HUES48 (cell line): ENCODE results near the gene CDKN2B.

Experiments used
- H3K27ac ChIP-seq: one replicate; pipeline ENCODE4 v1.7.0; 2013; ENCODE audit warnings: low read depth, low read length, inconsistent platforms
- H3K27me3 ChIP-seq: 2 replicates; pipeline ENCODE4 v1.6.1; 2013; ENCODE audit warnings: mild to moderate bottlenecking, low read length; ENCODE audit not compliant: control insufficient read depth, insufficient read depth
- H3K36me3 ChIP-seq: 2 replicates; pipeline ENCODE4 v1.6.1; 2013; ENCODE audit warnings: low read length; ENCODE audit not compliant: control insufficient read depth, insufficient read depth
- H3K4me1 ChIP-seq: 2 replicates; pipeline ENCODE4 v1.6.1; 2013; ENCODE audit warnings: mild to moderate bottlenecking, low read length; ENCODE audit not compliant: control insufficient read depth, insufficient read depth
- H3K4me3 ChIP-seq: 2 replicates; pipeline ENCODE4 v1.5.1; 2013; ENCODE audit warnings: mild to moderate bottlenecking, low read depth, low read length
- H3K9ac ChIP-seq: 2 replicates; pipeline ENCODE4 v1.6.1; 2013; ENCODE audit warnings: mild to moderate bottlenecking, low read depth, low read length, moderate library complexity
- H3K9me3 ChIP-seq: 2 replicates; pipeline ENCODE4 v1.6.1; 2013; ENCODE audit warnings: low read length; ENCODE audit not compliant: control insufficient read depth, insufficient read depth

Gene CDKN2B

DNA sequence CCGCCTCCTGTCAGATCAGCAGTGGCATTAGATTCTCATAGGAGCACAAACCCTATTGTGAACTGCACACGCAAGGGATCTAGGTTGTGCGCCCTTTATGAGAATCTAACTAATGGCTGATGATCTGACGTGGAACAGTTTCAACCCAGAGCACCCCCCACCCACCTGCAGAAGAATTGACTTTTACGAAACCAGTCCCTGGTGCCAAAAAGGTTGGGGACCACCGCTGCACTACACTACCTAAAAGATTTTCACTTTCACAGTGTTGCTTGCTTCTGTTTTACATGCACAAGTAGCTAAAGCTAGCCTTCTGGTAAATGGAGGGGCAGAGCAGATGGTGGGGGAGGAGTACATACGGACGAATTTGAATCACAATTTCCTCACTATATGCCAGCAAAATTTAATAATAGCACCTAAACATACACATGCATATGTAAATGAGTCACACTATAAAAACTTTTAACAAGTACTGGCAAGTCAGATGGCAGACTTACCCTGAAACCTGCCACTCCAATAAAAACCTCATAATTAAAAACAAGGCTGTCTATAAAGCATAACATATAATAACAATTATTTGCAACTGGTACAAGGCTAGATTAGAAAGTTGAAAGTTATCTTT lies 24.0 kb upstream of the CDKN2B start:
- Histone ChIP-seq H3K36me3 (no peaks in the 10 kb centered on the region), H3K4me3 (no peak overlapping the region), H3K27ac (no peak overlapping the region), H3K9me3 (no peaks in the 10 kb centered on the region), H3K4me1 (peaks cover 7% of the 10 kb centered on the region), H3K27me3 (no peaks in the 10 kb centered on the region), H3K9ac (no peak overlapping the region)

DNA sequence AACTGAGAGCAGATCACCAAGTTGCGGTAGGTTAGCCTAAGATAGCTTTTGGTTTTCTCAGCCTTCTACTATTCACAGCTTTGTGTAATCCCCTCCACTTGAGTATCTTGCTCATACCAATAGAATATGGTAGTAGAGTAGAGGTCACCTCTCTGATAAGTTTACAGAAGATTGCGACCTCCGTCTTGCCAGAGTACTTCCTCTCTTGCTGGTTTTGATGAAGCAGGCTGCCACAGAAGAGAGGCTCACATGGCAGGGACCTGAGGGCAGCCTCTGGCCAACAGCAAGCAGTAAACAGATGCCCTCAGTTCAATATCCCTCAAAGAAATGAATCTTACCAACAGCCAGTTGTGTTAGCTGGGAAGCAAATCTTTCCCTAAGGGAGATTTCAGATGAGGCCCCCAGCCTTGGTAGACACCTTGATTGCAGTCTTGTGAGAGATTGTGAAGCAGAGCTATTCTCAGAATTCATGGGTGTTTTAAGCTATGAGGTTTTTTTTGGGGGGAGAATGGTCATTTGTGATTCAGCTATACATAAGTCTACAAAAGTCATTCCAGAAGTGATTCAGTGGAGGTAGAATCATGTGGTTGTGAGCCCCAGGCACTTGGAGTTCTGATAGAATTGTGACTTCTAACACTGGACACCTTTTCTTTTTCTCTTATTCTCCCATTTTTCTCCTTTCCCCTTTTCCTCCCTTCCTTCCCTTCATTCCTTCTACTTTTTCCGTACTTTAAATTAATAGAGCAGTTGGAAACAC lies 22.7 kb upstream of the CDKN2B start:
- no peaks in the 10 kb centered on the region for H3K9me3 ChIP-seq
- H3K4me1 ChIP-seq, result peaks cover 7% of the 10 kb centered on the region
- no peaks in the 10 kb centered on the region for H3K36me3 ChIP-seq
- H3K9ac ChIP-seq, result no peak overlapping the region
- no peaks in the 10 kb centered on the region for H3K27me3 ChIP-seq
- H3K4me3 ChIP-seq, result no peak overlapping the region
- no peak overlapping the region for H3K27ac ChIP-seq

DNA sequence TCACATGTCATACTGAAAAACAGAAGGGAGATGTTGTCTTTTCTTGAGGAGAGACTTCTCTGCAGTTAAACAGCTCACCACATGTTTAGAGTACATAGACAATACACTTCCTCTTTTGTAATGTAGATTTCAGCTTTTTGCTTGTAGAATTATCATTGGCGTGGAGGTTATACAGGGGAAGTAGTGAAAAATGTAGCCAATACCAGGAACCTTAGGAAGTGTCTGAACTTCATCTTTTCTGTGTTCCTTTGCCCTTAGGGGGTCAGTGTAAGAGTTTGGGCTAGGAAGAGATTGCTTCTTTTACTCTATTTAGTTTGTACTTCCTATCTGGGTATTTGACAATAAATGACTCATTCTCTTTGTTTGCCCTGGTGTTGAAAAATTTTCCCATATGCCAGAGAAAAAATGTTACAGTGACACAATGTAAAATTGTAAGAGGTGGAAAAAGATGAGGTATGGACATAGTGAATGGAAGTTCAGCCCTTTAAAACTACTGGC lies 21.0 kb upstream of the CDKN2B start:
- H3K4me3 ChIP-seq, result no peak overlapping the region
- H3K36me3 ChIP-seq, result no peaks in the 10 kb centered on the region
- no peaks in the 10 kb centered on the region for H3K27me3 ChIP-seq
- no peak overlapping the region for H3K9ac ChIP-seq
- H3K4me1 ChIP-seq, result peaks cover 7% of the 10 kb centered on the region
- H3K27ac ChIP-seq, result no peak overlapping the region
- no peaks in the 10 kb centered on the region for H3K9me3 ChIP-seq

DNA sequence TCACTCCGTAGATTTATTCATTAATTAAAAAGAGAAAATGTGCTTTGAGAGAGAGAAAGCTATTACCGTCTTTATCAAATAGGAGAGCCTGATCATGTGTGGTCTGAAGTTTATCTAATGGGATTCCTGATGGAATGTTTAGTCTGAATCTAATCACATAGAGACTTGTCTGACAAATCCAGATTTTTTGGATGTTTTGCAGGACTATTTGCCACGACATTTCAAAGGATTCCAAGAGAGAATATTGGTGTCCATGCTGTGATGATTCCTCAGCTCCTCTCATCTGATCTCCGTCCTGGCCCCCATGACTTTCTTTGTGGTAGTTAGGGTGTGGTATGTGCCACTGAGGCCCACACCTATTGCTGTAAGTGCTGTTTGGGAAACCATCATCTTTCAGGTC lies 20.1 kb upstream of the CDKN2B start:
- peaks cover 7% of the 10 kb centered on the region for H3K4me1 ChIP-seq
- no peaks in the 10 kb centered on the region for H3K36me3 ChIP-seq
- H3K4me3 ChIP-seq, result no peak overlapping the region
- no peaks in the 10 kb centered on the region for H3K9me3 ChIP-seq
- H3K27me3 ChIP-seq, result no peaks in the 10 kb centered on the region
- H3K9ac ChIP-seq, result no peak overlapping the region
- no peak overlapping the region for H3K27ac ChIP-seq

DNA sequence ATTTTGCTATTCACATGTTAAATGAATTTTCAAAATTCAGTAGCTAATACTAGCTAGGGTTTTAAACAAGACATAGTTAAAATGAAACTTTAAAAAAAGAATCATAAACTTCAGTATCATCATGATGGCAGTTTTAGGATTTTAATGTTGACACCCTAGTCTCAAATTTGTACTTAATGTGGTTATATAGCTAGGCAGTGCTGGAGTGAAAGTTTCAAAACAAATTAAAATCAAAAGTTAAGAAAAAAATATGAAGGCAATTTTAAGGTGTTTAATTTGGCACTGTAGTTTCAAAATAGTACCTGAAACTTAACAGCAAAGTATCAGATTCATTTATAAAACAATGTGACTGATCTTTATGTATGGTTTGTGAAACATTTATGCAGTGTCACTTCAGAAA lies 19.3 kb upstream of the CDKN2B start:
- Histone ChIP-seq H3K36me3 (no peaks in the 10 kb centered on the region), H3K9me3 (no peaks in the 10 kb centered on the region), H3K4me1 (peaks cover 7% of the 10 kb centered on the region), H3K27me3 (no peaks in the 10 kb centered on the region), H3K9ac (no peak overlapping the region), H3K27ac (no peak overlapping the region), H3K4me3 (no peak overlapping the region)

DNA sequence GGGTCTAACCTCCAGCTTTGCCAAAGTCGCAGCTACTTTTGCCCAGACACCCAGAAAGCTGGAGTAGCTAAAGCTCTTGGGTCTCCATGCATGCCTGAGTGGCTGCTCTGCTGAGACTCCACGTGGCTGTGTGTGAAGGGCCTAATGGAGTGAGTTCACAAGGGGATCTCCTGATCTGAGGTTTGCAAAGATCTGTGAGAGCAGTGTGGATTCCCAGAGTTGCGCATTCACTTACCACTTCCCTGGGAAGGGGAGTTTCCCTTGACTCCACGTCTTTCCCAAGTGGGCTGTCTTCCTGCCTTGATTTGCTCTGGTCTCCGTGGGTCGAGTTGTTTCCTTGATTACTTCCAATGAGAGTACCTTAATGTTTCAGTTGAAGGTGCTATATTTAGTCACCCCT lies 17.6 kb upstream of the CDKN2B start:
- H3K27ac ChIP-seq, result no peak overlapping the region
- H3K4me3 ChIP-seq, result no peak overlapping the region
- H3K4me1 ChIP-seq, result peaks cover 7% of the 10 kb centered on the region
- H3K9ac ChIP-seq, result no peak overlapping the region
- no peaks in the 10 kb centered on the region for H3K27me3 ChIP-seq
- H3K36me3 ChIP-seq, result no peaks in the 10 kb centered on the region
- no peaks in the 10 kb centered on the region for H3K9me3 ChIP-seq

DNA sequence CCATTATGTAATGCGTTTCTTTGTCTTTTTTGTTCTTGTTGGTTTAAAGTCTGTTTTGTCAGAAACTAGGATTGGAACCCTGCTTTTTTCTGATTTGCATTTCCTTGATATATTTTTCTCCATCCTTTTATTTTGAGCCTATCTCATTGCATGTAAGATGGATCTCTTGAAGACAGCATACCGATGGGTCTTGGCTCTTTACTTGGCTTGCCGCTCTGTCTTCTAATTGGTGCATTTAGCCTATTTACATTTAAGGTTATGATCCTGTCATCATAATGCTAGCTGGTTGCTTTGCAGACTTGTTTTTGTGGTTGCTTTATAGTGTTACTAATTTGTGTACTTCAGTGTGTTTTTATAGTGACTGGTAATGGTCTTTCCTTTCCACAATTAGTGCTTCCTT lies 13.3 kb upstream of the CDKN2B start:
- no peaks in the 10 kb centered on the region for H3K36me3 ChIP-seq
- no peaks in the 10 kb centered on the region for H3K4me1 ChIP-seq
- H3K9ac ChIP-seq, result no peak overlapping the region
- no peak overlapping the region for H3K4me3 ChIP-seq
- H3K27ac ChIP-seq, result no peak overlapping the region
- no peaks in the 10 kb centered on the region for H3K27me3 ChIP-seq
- H3K9me3 ChIP-seq, result no peaks in the 10 kb centered on the region

DNA sequence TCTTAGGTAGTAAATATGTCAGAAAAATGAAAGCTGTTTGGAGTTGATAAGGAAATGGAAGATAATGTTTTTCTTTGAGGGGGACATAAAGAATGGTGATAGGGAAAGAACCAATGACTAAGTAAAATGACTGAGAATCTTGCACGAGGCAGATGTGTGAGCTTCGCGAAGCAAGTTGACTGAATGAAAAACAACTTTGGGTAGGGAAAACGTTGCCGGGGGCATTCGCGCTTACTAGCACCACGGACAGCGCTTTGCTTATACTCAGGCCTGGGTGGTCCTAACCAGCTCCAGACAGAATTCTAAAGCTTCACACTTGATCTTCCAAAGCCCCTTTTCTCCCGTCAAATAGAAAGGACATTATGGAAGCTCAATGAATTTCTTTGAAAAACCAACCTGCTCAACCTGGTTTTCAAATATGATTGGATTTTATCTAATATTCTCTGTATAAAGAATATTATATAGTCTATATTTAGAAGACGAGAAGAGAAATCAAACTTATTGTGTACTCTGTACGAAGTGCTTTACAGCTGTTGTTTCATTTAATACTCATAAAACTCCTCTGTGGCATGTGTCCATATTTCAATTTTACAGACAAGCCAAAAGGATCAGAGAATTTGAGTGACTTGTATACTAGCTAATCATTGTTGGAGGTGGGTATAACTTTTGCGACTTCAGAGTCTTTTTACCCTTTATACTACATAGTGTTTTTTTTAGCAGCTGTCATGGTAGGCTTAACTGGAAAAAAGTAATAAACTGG lies 1.9 kb upstream of the CDKN2B start:
- H3K27ac ChIP-seq, result no peak overlapping the region
- H3K9me3 ChIP-seq, result no peaks in the 10 kb centered on the region
- 0 out of 2 replicates have a peak, but pooled peaks cover 9% of the 10 kb centered on the region for H3K4me1 ChIP-seq
- H3K36me3 ChIP-seq, result no peaks in the 10 kb centered on the region
- H3K9ac ChIP-seq, result no peak overlapping the region
- H3K4me3 ChIP-seq, result no peak overlapping the region
- H3K27me3 ChIP-seq, result peaks cover 59% of the 10 kb centered on the region

DNA sequence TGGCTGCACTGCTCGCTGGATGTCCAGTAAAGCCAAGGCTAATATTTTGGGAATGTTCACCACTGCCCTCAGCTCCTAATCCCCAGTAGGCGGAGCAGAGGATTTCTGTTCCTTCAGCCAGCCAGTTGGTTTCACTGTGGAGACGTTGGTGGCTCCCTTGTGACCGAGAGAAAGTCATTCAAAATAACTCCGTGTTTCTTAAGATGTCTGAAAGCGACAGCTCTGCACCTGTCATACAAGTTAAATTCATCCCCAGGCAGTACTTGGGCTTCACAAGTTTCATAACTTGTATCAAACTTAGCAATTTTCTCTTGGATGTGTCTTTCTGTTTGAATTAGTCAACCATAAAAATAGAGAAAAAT lies 382 bp upstream of the CDKN2B start:
- H3K4me1 ChIP-seq, result peaks cover 17% of the 10 kb centered on the region; the same call in 1 of the 2 replicates
- H3K27me3 ChIP-seq, result peaks cover 74% of the 10 kb centered on the region
- peak overlapping the region; percentile 73 for H3K4me3 ChIP-seq
- H3K27ac ChIP-seq, result no peak overlapping the region
- H3K36me3 ChIP-seq, result no peaks in the 10 kb centered on the region
- no peaks in the 10 kb centered on the region for H3K9me3 ChIP-seq
- H3K9ac ChIP-seq, result no peak overlapping the region

DNA sequence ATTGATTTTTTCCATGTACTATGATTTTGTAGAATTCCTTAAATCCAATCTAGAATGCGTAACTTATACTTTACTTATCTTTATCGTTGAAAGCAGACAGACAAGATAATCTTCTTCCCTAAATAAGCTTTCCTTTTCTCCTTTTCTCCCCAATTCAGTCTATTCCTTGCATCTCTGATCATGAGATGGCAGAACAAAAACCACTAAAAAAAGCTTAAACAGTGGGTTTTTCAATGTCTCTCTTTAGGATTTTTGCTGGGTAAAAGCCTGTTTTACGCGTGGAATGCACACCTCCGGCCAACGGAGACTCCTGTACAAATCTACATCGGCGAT lies 755 bp downstream of the CDKN2B start:
- Histone ChIP-seq H3K4me1 (peaks cover 17% of the 10 kb centered on the region; the same call in 1 of the 2 replicates), H3K27me3 (peaks cover 86% of the 10 kb centered on the region), H3K4me3 (peak overlapping the region; percentile 73), H3K9me3 (no peaks in the 10 kb centered on the region), H3K36me3 (no peaks in the 10 kb centered on the region), H3K9ac (no peak overlapping the region), H3K27ac (no peak overlapping the region)
